Keratinocyte (primary cell): Measurements from ENCODE around the gene SLC12A1. TPM values are rescaled to one million over a fixed set of nuclear protein-coding genes. Genes with fewer than 3 reads are reported as not detected.

Experiments used
- DNase-seq: peaks from one replicate; pipeline ENCODE4 v3.0.0-alpha.2; 2011; ENCODE audit warnings: low read depth, missing footprints, low spot score
- FAIRE-seq: peaks from 2 replicates; lab custom pipeline; 2011; peaks lifted over from hg19 to GRCh38; lab: Jason Lieb, UNC
- H2AFZ ChIP-seq: 2 replicates; pipeline ENCODE4 v1.6.0; 2012; ENCODE audit warnings: low read length, control low read depth, inconsistent platforms; ENCODE audit not compliant: control insufficient read depth
- H3K27ac ChIP-seq: 2 replicates; pipeline ENCODE4 v1.5.1; 2011; ENCODE audit warnings: low read length; ENCODE audit not compliant: control insufficient read depth, insufficient read depth
- H3K27me3 ChIP-seq: 3 replicates; pipeline ENCODE4 v1.6.0; 2011; ENCODE audit warnings: low read length; ENCODE audit not compliant: control insufficient read depth, insufficient read depth; ENCODE audit errors: extremely low read depth
- H3K36me3 ChIP-seq, 2 experiments: 2 replicates in 1 of 2; 3 replicates in 1 of 2; pipeline ENCODE4 v1.5.1; 2011; ENCODE audit warnings: low read length in 2 of 2, mild to moderate bottlenecking in 1 of 2; ENCODE audit not compliant: control insufficient read depth in 2 of 2, insufficient read depth in 2 of 2; ENCODE audit errors: extremely low read depth in 1 of 2
- H3K4me1 ChIP-seq: 3 replicates; pipeline ENCODE4 v1.5.1; 2011; ENCODE audit warnings: low read length; ENCODE audit not compliant: control insufficient read depth, insufficient read depth; ENCODE audit errors: extremely low read depth
- H3K4me2 ChIP-seq: 3 replicates; pipeline ENCODE4 v1.6.0; 2011; ENCODE audit warnings: low read depth, low read length; ENCODE audit not compliant: control insufficient read depth, insufficient read depth; ENCODE audit errors: extremely low read depth
- H3K4me3 ChIP-seq, 3 experiments: fragments of 200-600 bp in 1 of 3; sonication (generic) in 1 of 3; 2 replicates in 2 of 3; 3 replicates in 1 of 3; pipeline ENCODE4 v1.5.1; 2011 to 2016; ENCODE audit warnings: low read length in 3 of 3, mild to moderate bottlenecking in 3 of 3, control low read depth in 2 of 3, inconsistent platforms in 1 of 3, low read depth in 1 of 3, mixed read lengths in 1 of 3, mixed run types in 1 of 3, moderate library complexity in 1 of 3; ENCODE audit not compliant: control insufficient read depth in 2 of 3, insufficient read depth in 2 of 3; ENCODE audit errors: extremely low read depth in 1 of 3
- H3K79me2 ChIP-seq: 2 replicates; pipeline ENCODE4 v1.6.0; 2012; ENCODE audit warnings: low read length; ENCODE audit not compliant: control insufficient read depth, insufficient read depth
- H3K9ac ChIP-seq: 3 replicates; pipeline ENCODE4 v1.6.0; 2011; ENCODE audit warnings: low read length; ENCODE audit not compliant: control insufficient read depth, insufficient read depth; ENCODE audit errors: extremely low read depth
- H3K9me1 ChIP-seq: 3 replicates; pipeline ENCODE4 v1.6.0; 2011; ENCODE audit warnings: low read length; ENCODE audit not compliant: control insufficient read depth, insufficient read depth; ENCODE audit errors: extremely low read depth
- H3K9me3 ChIP-seq: 2 replicates; pipeline ENCODE4 v1.5.1; 2012; ENCODE audit warnings: low read depth, low read length; ENCODE audit not compliant: control insufficient read depth
- H4K20me1 ChIP-seq: 3 replicates; pipeline ENCODE4 v1.6.0; 2011; ENCODE audit warnings: low read length; ENCODE audit not compliant: control insufficient read depth, insufficient read depth; ENCODE audit errors: extremely low read depth
- CTCF ChIP-seq, 3 experiments: IDR thresholded peaks in 1 of 3; conservative IDR thresholded peaks in 1 of 3; optimal IDR thresholded peaks in 1 of 3; 2 replicates in 2 of 3; 3 replicates in 1 of 3; pipeline versions ENCODE3 to v1.5.1; 2011; ENCODE audit warnings: low read length in 3 of 3, mild to moderate bottlenecking in 3 of 3, moderate library complexity in 2 of 3, control low read depth in 1 of 3, inconsistent platforms in 1 of 3; ENCODE audit not compliant: insufficient read depth in 2 of 3; ENCODE audit errors: extremely low read depth in 1 of 3
- EZH2 ChIP-seq: IDR thresholded peaks from one replicate; pipeline ENCODE4 v1.6.1; 2012; ENCODE audit warnings: inconsistent platforms, mild to moderate bottlenecking, low read length, moderate library complexity
- dilution Hi-C: fragments of 300-500 bp; cut with MboI; formaldehyde crosslinking; loops from one replicate; pipeline ENCODE4 v1.7.0; 2020; ENCODE audit warnings: low sequenced_read_pairs; ENCODE audit not compliant: extremely low pct_ligation_motif_present
- polyA plus RNA-seq, 5 experiments: library from polyadenylated mRNA; depleted of rRNA in 3 of 5; stranded (reverse) in 3 of 5; stranded (forward) in 1 of 5; unstranded in 1 of 5; fragments of >200 nt; gene quantifications; 1 replicate in 1 of 5; 2 replicates in 3 of 5; 3 replicates in 1 of 5; pipeline versions ENCODE4 v1.2.1 to v1.2.3, GENCODE V29; 2011 to 2012; ENCODE audit warnings: missing spikeins in 2 of 5, low read depth in 1 of 5, low replicate concordance in 1 of 5

Gene SLC12A1
- polyA plus RNA-seq, 1 donor (not counting 4 experiments of a cell fraction or from before 2014, with no cell fraction given), result not detected

- H3K36me3 ChIP-seq, result no peaks in the 10 kb centered on the region
- DNase-seq, result no peak
- no peak overlapping the region for H3K4me2 ChIP-seq
- TF ChIP-seq CTCF (optimal IDR thresholded peaks at IDR 0.05 in 1 of 3, IDR thresholded peaks at IDR 0.05 in 1 of 3, conservative IDR thresholded peaks at IDR 0.05 in 1 of 3; ENCODE audit: extremely low read depth in 1 of 3, insufficient read depth in 2 of 3, low read length in 3 of 3) (no peak), EZH2 (no peak)
- no peaks in the 10 kb centered on the region for H3K79me2 ChIP-seq
- no peaks in the 10 kb centered on the region for H4K20me1 ChIP-seq
- no peak overlapping the region for H3K27ac ChIP-seq
- H2AFZ ChIP-seq, result no peak overlapping the region
- no peaks in the 10 kb centered on the region for H3K9me1 ChIP-seq
- FAIRE-seq, result no peak
- H3K9ac ChIP-seq, result no peak overlapping the region
- H3K9me3 ChIP-seq, result no peaks in the 10 kb centered on the region
- dilution Hi-C loops, result no loop called here
- no peak overlapping the region for H3K4me3 ChIP-seq
- H3K4me1 ChIP-seq, result no peaks in the 10 kb centered on the region
- H3K27me3 ChIP-seq, result no peaks in the 10 kb centered on the region
These were observed 20.6 kb upstream of the SLC12A1 start for GRCh38 chr15:48185529-48185928.

GRCh38 chr15:48186271-48186670, 19.8 kb upstream of the SLC12A1 start:
- Histone ChIP-seq H3K9me1 (no peaks in the 10 kb centered on the region), H3K36me3 (no peaks in the 10 kb centered on the region), H3K27ac (no peak overlapping the region), H2AFZ (no peak overlapping the region), H4K20me1 (no peaks in the 10 kb centered on the region), H3K27me3 (peaks cover under 1% of the 10 kb centered on the region), H3K79me2 (no peaks in the 10 kb centered on the region), H3K4me2 (no peak overlapping the region), H3K9me3 (no peaks in the 10 kb centered on the region), H3K4me3 (no peak overlapping the region), H3K9ac (no peak overlapping the region), H3K4me1 (no peaks in the 10 kb centered on the region)
- no peak for DNase-seq
- TF ChIP-seq EZH2 (no peak), CTCF (optimal IDR thresholded peaks at IDR 0.05 in 1 of 3, IDR thresholded peaks at IDR 0.05 in 1 of 3, conservative IDR thresholded peaks at IDR 0.05 in 1 of 3; ENCODE audit: extremely low read depth in 1 of 3, insufficient read depth in 2 of 3, low read length in 3 of 3) (no peak)
- FAIRE-seq, result no peak
- dilution Hi-C loops, result no loop called here
